HEK293T (cell line): Measurements from ENCODE around the gene ERC2.

Experiments used
- CTCF ChIA-PET: fragments of 350-600 bp; formaldehyde crosslinking; extraction: SDS; loops from one replicate; lab custom pipeline; 2021; ENCODE audit warnings: antibody characterized with exemption, inconsistent platforms; lab: Yijun Ruan, JAX
- POLR2A ChIA-PET: fragments of 350-600 bp; formaldehyde crosslinking; extraction: SDS; loops from one replicate; lab custom pipeline; 2020; ENCODE audit warnings: antibody characterized with exemption, inconsistent platforms; lab: Yijun Ruan, JAX
- DNase-seq: peaks from one replicate; pipeline ENCODE4 v3.0.0; 2012; ENCODE audit warnings: mixed read lengths; ENCODE audit errors: extremely low spot score
- ARNT ChIP-seq: fragments of 450-650 bp; IDR thresholded peaks from 2 replicates; pipeline ENCODE4 v1.6.1; 2017; ENCODE audit warnings: mild to moderate bottlenecking
- BHLHE40 ChIP-seq: fragments of 450-650 bp; IDR thresholded peaks from 2 replicates; pipeline ENCODE4 v1.6.1; 2016; ENCODE audit warnings: mild to moderate bottlenecking, moderate library complexity, borderline replicate concordance
- CTBP1 ChIP-seq: fragments of 450-650 bp; IDR thresholded peaks from 2 replicates; pipeline ENCODE4 v1.6.1; 2016; ENCODE audit warnings: borderline replicate concordance
- ELF4 ChIP-seq: fragments of 450-650 bp; IDR thresholded peaks from 2 replicates; pipeline ENCODE4 v1.6.1; 2017; ENCODE audit warnings: antibody characterized with exemption
- FOXA1 ChIP-seq: fragments of 450-650 bp; IDR thresholded peaks from 2 replicates; pipeline ENCODE4 v1.6.1; 2016; ENCODE audit warnings: mild to moderate bottlenecking
- FOXK2 ChIP-seq: fragments of 450-650 bp; IDR thresholded peaks from 2 replicates; pipeline ENCODE4 v1.6.1; 2016; ENCODE audit warnings: mild to moderate bottlenecking
- FOXM1 ChIP-seq: fragments of 450-650 bp; IDR thresholded peaks from 2 replicates; pipeline ENCODE4 v1.6.1; 2017; ENCODE audit warnings: mild to moderate bottlenecking, borderline replicate concordance
- HDGF ChIP-seq: fragments of 450-650 bp; IDR thresholded peaks from 2 replicates; pipeline ENCODE4 v1.6.1; 2017; ENCODE audit warnings: antibody characterized with exemption, borderline replicate concordance
- L3MBTL2 ChIP-seq: fragments of 450-650 bp; conservative IDR thresholded peaks from 2 replicates; pipeline ENCODE4 v1.6.1; 2016; ENCODE audit warnings: mild to moderate bottlenecking
- LEF1 ChIP-seq: fragments of 450-650 bp; IDR thresholded peaks from 2 replicates; pipeline ENCODE4 v1.6.1; 2017; ENCODE audit warnings: mild to moderate bottlenecking, borderline replicate concordance
- NFRKB ChIP-seq: fragments of 450-650 bp; IDR thresholded peaks from 2 replicates; pipeline ENCODE4 v1.6.1; 2016; ENCODE audit warnings: mild to moderate bottlenecking, moderate library complexity
- PKNOX1 ChIP-seq: fragments of 450-650 bp; IDR thresholded peaks from 2 replicates; pipeline ENCODE4 v1.6.1; 2016
- SP1 ChIP-seq: fragments of 450-650 bp; IDR thresholded peaks from 2 replicates; pipeline ENCODE4 v1.6.1; 2017
- SUZ12 ChIP-seq: fragments of 450-650 bp; IDR thresholded peaks from 2 replicates; pipeline ENCODE4 v1.6.1; 2016; ENCODE audit warnings: mild to moderate bottlenecking
- TARDBP ChIP-seq: fragments of 450-650 bp; IDR thresholded peaks from 2 replicates; pipeline ENCODE4 v1.6.1; 2016
- ZNF384 ChIP-seq: fragments of 450-650 bp; IDR thresholded peaks from 2 replicates; pipeline ENCODE4 v1.6.1; 2016

The ERC2 gene

GRCh38 chr3:55946574-55947160 lies 521.6 kb downstream of the ERC2 start:
- TF ChIP-seq PKNOX1 = no peak
- TF ChIP-seq BHLHE40 = no peak
- TF ChIP-seq ELF4 = no peak
- no peak for TF ChIP-seq CTBP1
- TF ChIP-seq SUZ12 = no peak
- no peak for TF ChIP-seq NFRKB
- TF ChIP-seq SP1 = no peak
- no peak for TF ChIP-seq FOXA1
- no peak for TF ChIP-seq LEF1
- TF ChIP-seq FOXK2 = no peak
- TF ChIP-seq TARDBP = no peak
- no peak for TF ChIP-seq HDGF
- TF ChIP-seq ARNT = no peak
- TF ChIP-seq FOXM1 = no peak
- no peak for TF ChIP-seq L3MBTL2
- no peak for TF ChIP-seq ZNF384
- ChIA-PET POLR2A (no interaction called here), CTCF (no interaction called here)
- DNase-seq = no peak

- no peak for DNase-seq
- TF ChIP-seq BHLHE40 = no peak
- no peak for TF ChIP-seq HDGF
- no peak for TF ChIP-seq FOXK2
- TF ChIP-seq L3MBTL2 = no peak
- no peak for TF ChIP-seq ZNF384
- no peak for TF ChIP-seq ELF4
- TF ChIP-seq CTBP1 = no peak
- no peak for TF ChIP-seq FOXM1
- no peak for TF ChIP-seq PKNOX1
- no peak for TF ChIP-seq LEF1
- TF ChIP-seq NFRKB = no peak
- no peak for TF ChIP-seq FOXA1
- no peak for TF ChIP-seq TARDBP
- TF ChIP-seq SP1 = no peak
- POLR2A ChIA-PET = no interaction called here
- CTCF ChIA-PET = no interaction called here
These were observed 525.4 kb downstream of the ERC2 start for GRCh38 chr3:55942868-55943267.

- ChIA-PET CTCF (no interaction called here), POLR2A (no interaction called here)
- TF ChIP-seq SP1 (no peak), ZNF384 (no peak), HDGF (no peak), NFRKB (no peak)
- DNase-seq = no peak
These were observed 529.0 kb downstream of the ERC2 start for GRCh38 chr3:55939287-55939686.

GRCh38 chr3:55937301-55937700 lies 531.0 kb downstream of the ERC2 start:
- CTCF ChIA-PET = no interaction called here
- POLR2A ChIA-PET = no interaction called here
- DNase-seq = no peak
- no peak for TF ChIP-seq FOXA1
- TF ChIP-seq FOXK2 = no peak
- no peak for TF ChIP-seq SUZ12

- no peak for TF ChIP-seq SP1
- TF ChIP-seq HDGF = no peak
- TF ChIP-seq ARNT = no peak
- TF ChIP-seq TARDBP = no peak
- TF ChIP-seq BHLHE40 = no peak
- no peak for TF ChIP-seq PKNOX1
- no peak for TF ChIP-seq L3MBTL2
- no peak for TF ChIP-seq FOXK2
- TF ChIP-seq ZNF384 = no peak
- no peak for TF ChIP-seq SUZ12
- TF ChIP-seq ELF4 = no peak
- TF ChIP-seq CTBP1 = no peak
- TF ChIP-seq NFRKB = no peak
- TF ChIP-seq FOXM1 = no peak
- TF ChIP-seq FOXA1 = no peak
- TF ChIP-seq LEF1 = no peak
- POLR2A ChIA-PET = no interaction called here
- DNase-seq = no peak
These were observed 531.7 kb downstream of the ERC2 start for GRCh38 chr3:55936549-55937052.

GRCh38 chr3:55935241-55935640 lies 533.0 kb downstream of the ERC2 start:
- POLR2A ChIA-PET = no interaction called here
- DNase-seq = peak; percentile 32
- CTCF ChIA-PET = no interaction called here
- TF ChIP-seq NFRKB = no peak
- TF ChIP-seq PKNOX1 = peak; percentile 67
- TF ChIP-seq ZNF384 = no peak

More at GRCh38 chr3:55936549-55937052, 531.7 kb downstream of the ERC2 start:
- CTCF ChIA-PET = no interaction called here
